UCSD-AML1 (cell line): ENCODE results near the gene LRRC74B.

ENCODE experiments used
- DNase-seq: peaks from one replicate; lab custom pipeline; 2025; ENCODE audit not compliant: unreplicated experiment; lab: John Stamatoyannopoulos, UW

The LRRC74B gene

DNA sequence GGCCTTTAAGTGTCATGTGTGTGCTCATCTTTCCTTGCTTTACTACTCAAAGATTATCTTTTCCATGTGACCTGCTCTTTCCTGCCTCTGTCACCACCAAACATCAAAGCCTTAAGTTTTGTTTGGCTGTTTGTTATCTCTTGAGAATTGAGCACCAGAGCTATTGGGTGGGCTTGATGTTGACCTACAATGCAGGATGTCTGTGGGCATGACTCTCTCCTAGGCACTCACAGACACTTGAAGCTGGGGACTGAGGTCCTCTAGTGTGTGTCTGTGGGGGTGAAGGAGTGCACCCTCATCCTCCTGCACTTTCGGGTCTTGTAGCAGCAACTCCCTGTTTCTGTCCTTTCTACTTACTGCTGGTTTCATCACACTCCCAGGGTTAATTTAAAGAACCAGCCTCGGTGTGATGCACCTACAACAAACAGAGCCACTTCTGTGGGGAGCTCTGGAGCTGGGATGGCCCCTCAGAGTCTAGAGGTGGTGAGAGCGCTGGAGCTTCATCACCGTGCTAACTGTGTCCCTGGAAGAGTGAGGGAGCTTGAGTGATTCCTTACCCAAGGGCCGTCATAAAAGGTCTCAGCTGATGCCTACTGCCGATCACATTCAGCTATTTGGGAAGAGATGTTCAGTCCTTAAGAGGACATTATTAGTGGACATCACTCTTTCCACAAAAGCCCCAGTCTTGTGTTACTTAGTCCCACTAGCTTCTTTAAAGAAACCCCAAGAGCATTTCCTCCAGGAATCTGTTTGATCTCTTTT is 56.3 kb downstream of the LRRC74B start:
- DNase-seq, result no peak

DNA sequence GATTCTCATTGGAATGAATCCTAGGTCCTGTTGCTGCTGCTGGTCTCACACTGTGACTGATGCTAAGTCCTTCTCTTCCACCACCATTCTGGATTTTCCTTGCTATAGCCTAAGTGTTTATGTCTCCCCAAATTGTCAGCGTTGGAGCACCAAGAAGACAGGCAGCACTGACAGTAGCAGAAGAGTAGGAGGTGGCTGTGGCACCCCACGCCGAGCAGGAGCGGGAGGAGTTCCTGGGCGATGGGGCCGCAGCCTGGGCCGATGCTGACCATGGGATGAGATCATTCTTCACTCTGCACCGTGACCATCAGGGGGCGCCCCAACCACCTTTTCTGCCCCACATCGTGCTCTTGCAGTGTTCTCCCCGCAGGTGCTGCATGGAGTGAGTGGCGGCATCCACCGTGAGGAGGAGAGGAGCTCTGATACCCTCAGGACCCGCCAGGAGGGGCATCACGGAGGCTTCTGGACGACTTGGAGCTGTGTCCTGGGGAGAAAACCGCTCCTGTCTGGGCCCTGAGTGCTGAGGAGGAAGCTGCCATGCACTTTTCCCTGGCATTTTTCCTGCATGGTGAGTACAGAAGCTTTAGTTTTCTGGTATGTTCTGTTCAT is 57.0 kb downstream of the LRRC74B start:
- DNase-seq, result peak; percentile 76

GRCh38 chr22:21103633-21104032 is 57.9 kb downstream of the LRRC74B start:
- no peak for DNase-seq

GRCh38 chr22:21104126-21104691 is 58.5 kb downstream of the LRRC74B start:
- DNase-seq, result no peak

- no peak for DNase-seq
Observed at GRCh38 chr22:21105294-21105693, 59.5 kb downstream of the LRRC74B start.

DNA sequence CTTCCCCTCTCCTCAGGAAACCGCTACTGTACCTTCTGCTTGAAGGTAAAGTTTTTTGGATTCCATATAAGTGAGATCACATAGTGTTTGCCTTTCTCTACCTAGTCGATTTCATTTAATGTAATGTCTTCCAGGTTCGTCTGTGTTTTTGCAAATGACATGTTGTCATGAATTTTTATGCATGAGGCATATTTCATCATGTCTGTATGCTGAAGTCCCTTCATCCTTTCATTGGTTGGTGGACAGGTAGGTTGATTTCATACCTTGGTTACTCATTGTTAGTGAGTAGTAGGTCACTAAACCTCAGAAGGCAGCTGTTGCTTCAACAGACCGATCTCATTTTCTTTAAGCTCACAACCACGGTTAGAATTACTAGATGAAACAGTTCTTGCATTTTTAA is 60.3 kb downstream of the LRRC74B start:
- no peak for DNase-seq

GRCh38 chr22:21108379-21109115 is 62.8 kb downstream of the LRRC74B start:
- no peak for DNase-seq
